ENCODE results near the gene RELN. TPM values are rescaled to one million over a fixed set of nuclear protein-coding genes. Genes with fewer than 3 reads are reported as not detected.

RELN gene
- total RNA-seq, 6 donors from 2014 or later: 1.1 to 3.6 (median 2.6) TPM; not detected in 1

GRCh38 chr7:103751311-103751880 lies 238.1 kb downstream of the RELN start:
- Histone ChIP-seq H3K4me3 (no peak overlapping the region), H3K36me3 (no peaks in the 10 kb centered on the region), H3K27ac (no peak overlapping the region), H3K9me3 (no peaks in the 10 kb centered on the region), H3K27me3 (no peaks in the 10 kb centered on the region), H3K4me1 (no peaks in the 10 kb centered on the region)
- peak in 1 of 2 donors; percentile 37 for DNase-seq
- ATAC-seq (ENCODE audit: low FRiP score in 2 of 2): no peak
- TF ChIP-seq POLR2AphosphoS5 (IDR thresholded peaks at IDR 0.05) (no peak), CTCF (IDR thresholded peaks at IDR 0.05) (no peak), POLR2A (IDR thresholded peaks at IDR 0.05) (no peak), EP300 (IDR thresholded peaks at IDR 0.05) (no peak)
- 76 to 84% methylated on average over 8 of the region's 8 CpGs for WGBS, 2 donors

- WGBS, 2 donors: 76 to 88% methylated on average over 1 of the region's 1 CpG
- ATAC-seq (ENCODE audit: low FRiP score in 2 of 2) (no peak), DNase-seq (no peak)
- no peaks in the 10 kb centered on the region for H3K4me1 ChIP-seq
- TF ChIP-seq POLR2A (IDR thresholded peaks at IDR 0.05): no peak
- H3K36me3 ChIP-seq: no peaks in the 10 kb centered on the region
- H3K27me3 ChIP-seq: no peaks in the 10 kb centered on the region
- H3K4me3 ChIP-seq: no peak overlapping the region
- no peaks in the 10 kb centered on the region for H3K9me3 ChIP-seq
- no peak overlapping the region for H3K27ac ChIP-seq
These were observed 240.8 kb downstream of the RELN start for GRCh38 chr7:103748680-103749079.

- no peak for TF ChIP-seq POLR2AphosphoS5 (IDR thresholded peaks at IDR 0.05)
- TF ChIP-seq EP300 (IDR thresholded peaks at IDR 0.05): no peak
- TF ChIP-seq CTCF (IDR thresholded peaks at IDR 0.05): no peak
- TF ChIP-seq POLR2A (IDR thresholded peaks at IDR 0.05): no peak
- H3K36me3 ChIP-seq: no peaks in the 10 kb centered on the region
- H3K9me3 ChIP-seq: no peaks in the 10 kb centered on the region
- no peaks in the 10 kb centered on the region for H3K4me1 ChIP-seq
- no peak for DNase-seq
- H3K4me3 ChIP-seq: no peak overlapping the region
- H3K27me3 ChIP-seq: no peaks in the 10 kb centered on the region
- no peak for ATAC-seq (ENCODE audit: low FRiP score in 2 of 2)
- WGBS, 2 donors: 64 to 66% methylated on average over 1 of the region's 1 CpG
- no peak overlapping the region for H3K27ac ChIP-seq
These were observed 254.1 kb downstream of the RELN start for GRCh38 chr7:103735377-103735776.

- Histone ChIP-seq H3K4me3 (no peak overlapping the region), H3K27me3 (no peaks in the 10 kb centered on the region), H3K9me3 (no peaks in the 10 kb centered on the region), H3K27ac (no peak overlapping the region), H3K36me3 (no peaks in the 10 kb centered on the region), H3K4me1 (no peaks in the 10 kb centered on the region)
- TF ChIP-seq CTCF (IDR thresholded peaks at IDR 0.05) (no peak), EP300 (IDR thresholded peaks at IDR 0.05) (no peak), POLR2AphosphoS5 (IDR thresholded peaks at IDR 0.05) (no peak), POLR2A (IDR thresholded peaks at IDR 0.05) (no peak)
- no peak for DNase-seq
- WGBS, 2 donors: 46 to 71% methylated on average over 2 of the region's 2 CpGs
- ATAC-seq (ENCODE audit: low FRiP score in 2 of 2): no peak
These were observed 258.3 kb downstream of the RELN start for GRCh38 chr7:103731169-103731568.

- TF ChIP-seq EP300 (IDR thresholded peaks at IDR 0.05) (no peak), POLR2AphosphoS5 (IDR thresholded peaks at IDR 0.05) (no peak), POLR2A (IDR thresholded peaks at IDR 0.05) (no peak), CTCF (IDR thresholded peaks at IDR 0.05) (no peak)
- H3K4me1 ChIP-seq: no peaks in the 10 kb centered on the region
- H3K27me3 ChIP-seq: no peaks in the 10 kb centered on the region
- WGBS, 2 donors: 79 to 83% methylated on average over 4 of the region's 4 CpGs
- H3K4me3 ChIP-seq: no peak overlapping the region
- DNase-seq: no peak
- H3K27ac ChIP-seq: no peak overlapping the region
- no peak for ATAC-seq (ENCODE audit: low FRiP score in 2 of 2)
- H3K36me3 ChIP-seq: no peaks in the 10 kb centered on the region
- H3K9me3 ChIP-seq: no peaks in the 10 kb centered on the region
These were observed 260.4 kb downstream of the RELN start for GRCh38 chr7:103729026-103729425.
